HepG2 (cell line): ENCODE results near the gene MIDN. TPM values are rescaled to one million over a fixed set of nuclear protein-coding genes. Genes with fewer than 3 reads are reported as not detected.
A peak's percentile ranks its signal among the peaks of the same experiment; 100 is the strongest.

Source experiments
- ASH2L ChIP-seq: fragments of 300-600, 200-600 bp; sonication (generic); IDR thresholded peaks from 2 replicates; pipeline ENCODE4 v1.7.0; 2017; ENCODE audit warnings: low read depth, mild to moderate bottlenecking, moderate library complexity, mixed read lengths, low read length; ENCODE audit not compliant: insufficient read length
- EEA1 ChIP-seq: sonication (generic); formaldehyde crosslinking; IDR thresholded peaks from 2 replicates; pipeline ENCODE4 v1.5.1; 2020; ENCODE audit warnings: mild to moderate bottlenecking, missing genetic modification reagents, borderline replicate concordance
- ETV6 ChIP-seq: sonication (generic); formaldehyde crosslinking; conservative IDR thresholded peaks from 2 replicates; pipeline ENCODE4 v1.4.0; 2020; ENCODE audit warnings: missing genetic modification reagents
- FOXO1 ChIP-seq: sonication (generic); formaldehyde crosslinking; IDR thresholded peaks from 2 replicates; pipeline ENCODE4 v1.4.0; 2020; ENCODE audit warnings: missing genetic modification reagents
- GFI1 ChIP-seq: sonication (generic); formaldehyde crosslinking; IDR thresholded peaks from 2 replicates; pipeline ENCODE4 v1.5.0; 2020; ENCODE audit warnings: missing genetic modification reagents, mild to moderate bottlenecking, borderline replicate concordance
- IKZF1 ChIP-seq: fragments of 450-650 bp; IDR thresholded peaks from 2 replicates; pipeline ENCODE4 v1.7.1; 2016
- KLF6 ChIP-seq: IDR thresholded peaks from 2 replicates; pipeline ENCODE4 v1.8.0; 2016; ENCODE audit warnings: missing biosample characterization, missing genetic modification reagents
- MIER3 ChIP-seq: IDR thresholded peaks from 2 replicates; pipeline ENCODE4 v1.6.1; 2016; ENCODE audit warnings: missing compliant biosample characterization, borderline replicate concordance
- NBN ChIP-seq: fragments of 450-650 bp; conservative IDR thresholded peaks from 2 replicates; pipeline ENCODE4 v1.6.1; 2017
- NFRKB ChIP-seq: fragments of 450-650 bp; IDR thresholded peaks from 2 replicates; pipeline ENCODE4 v1.6.1; 2017
- PREB ChIP-seq: sonication (generic); formaldehyde crosslinking; IDR thresholded peaks from 2 replicates; pipeline ENCODE4 v1.4.0; 2020; ENCODE audit warnings: missing genetic modification reagents
- PRMT3 ChIP-seq: sonication (generic); formaldehyde crosslinking; IDR thresholded peaks from 2 replicates; pipeline ENCODE4 v1.8.1; 2022; ENCODE audit warnings: low read depth, mild to moderate bottlenecking, moderate library complexity, missing genetic modification reagents, borderline replicate concordance
- TCF7 ChIP-seq: sonication (generic); IDR thresholded peaks from 2 replicates; pipeline ENCODE4 v1.6.1; 2016; ENCODE audit warnings: antibody characterized with exemption, low read depth
- THAP11 ChIP-seq: IDR thresholded peaks from 2 replicates; pipeline ENCODE4 v1.6.1; 2016; ENCODE audit warnings: missing biosample characterization, missing genetic modification reagents
- TIGD3 ChIP-seq: sonication (generic); formaldehyde crosslinking; IDR thresholded peaks from 2 replicates; pipeline ENCODE4 v1.5.1; 2020; ENCODE audit warnings: mild to moderate bottlenecking, missing genetic modification reagents, borderline replicate concordance
- ZBTB39 ChIP-seq: sonication (generic); formaldehyde crosslinking; IDR thresholded peaks from 2 replicates; pipeline ENCODE4 v1.5.0; 2020; ENCODE audit warnings: missing genetic modification reagents
- ZFP62 ChIP-seq: sonication (generic); formaldehyde crosslinking; IDR thresholded peaks from 2 replicates; pipeline ENCODE4 v1.4.0; 2020; ENCODE audit warnings: missing genetic modification reagents
- ZFP90 ChIP-seq: sonication (generic); formaldehyde crosslinking; IDR thresholded peaks from 2 replicates; pipeline ENCODE4 v1.8.0; 2022; ENCODE audit warnings: missing genetic modification reagents, mild to moderate bottlenecking, inconsistent platforms, borderline replicate concordance
- ZNF432 ChIP-seq: sonication (generic); formaldehyde crosslinking; IDR thresholded peaks from 2 replicates; pipeline ENCODE4 v1.5.0; 2020; ENCODE audit warnings: missing genetic modification reagents, mild to moderate bottlenecking, borderline replicate concordance
- ZNF737 ChIP-seq: sonication (generic); formaldehyde crosslinking; IDR thresholded peaks from 2 replicates; pipeline ENCODE4 v1.5.0; 2020; ENCODE audit warnings: missing genetic modification reagents, mild to moderate bottlenecking, borderline replicate concordance
- polyA plus RNA-seq, 8 experiments: library from polyadenylated mRNA; depleted of rRNA in 3 of 8; stranded (reverse) in 7 of 8; unstranded in 1 of 8; fragments of >200 nt; fragmentation: Illumina TruSeq in 4 of 8; extraction: Trizol in 4 of 8; gene quantifications; 2 replicates each; pipeline versions ENCODE4 v1.2.1 to v1.2.3, GENCODE V29; 2011 to 2016; ENCODE audit warnings: low read depth in 4 of 8, missing spikeins in 1 of 8, mixed read lengths in 1 of 8; ENCODE audit not compliant: insufficient read depth in 1 of 8
- total RNA-seq, 5 experiments: library from RNA; depleted of rRNA; stranded (reverse); fragments of >200 nt; fragmentation: Illumina TruSeq; extraction: Trizol; gene quantifications; 2 replicates each; pipeline ENCODE4 v1.2.3, GENCODE V29; 2016; ENCODE audit warnings: low read depth in 1 of 5
- TF ChIP-seq, protein P1 (sequence below): sonication (generic); formaldehyde crosslinking; IDR thresholded peaks from 2 replicates; pipeline ENCODE4 v1.8.0; 2023; ENCODE audit warnings: mild to moderate bottlenecking, missing genetic modification reagents
- TF ChIP-seq, protein P2 (sequence below): fragments of 450-650 bp; IDR thresholded peaks from 2 replicates; pipeline ENCODE4 v1.6.1; 2017

Gene MIDN
- total and polyA plus RNA-seq, 2 of the 13 experiments (the other 11 are each of a cell fraction or from before 2014, with no cell fraction given) = 8.4 to 18.0 TPM

GRCh38 chr19:1260749-1261537, 12.6 kb downstream of the MIDN start (continued):
- TF ChIP-seq ASH2L = no peak
- TF ChIP-seq NBN = no peak
- no peak for TF ChIP-seq TCF7
- no peak for TF ChIP-seq GFI1 (CRISPR knock-in tag)
- TF ChIP-seq PRMT3 (CRISPR knock-in tag) = no peak
- TF ChIP-seq EEA1 (CRISPR knock-in tag) = no peak
- no peak for TF ChIP-seq ZFP62 (CRISPR knock-in tag)
- TF ChIP-seq, protein P1, sequence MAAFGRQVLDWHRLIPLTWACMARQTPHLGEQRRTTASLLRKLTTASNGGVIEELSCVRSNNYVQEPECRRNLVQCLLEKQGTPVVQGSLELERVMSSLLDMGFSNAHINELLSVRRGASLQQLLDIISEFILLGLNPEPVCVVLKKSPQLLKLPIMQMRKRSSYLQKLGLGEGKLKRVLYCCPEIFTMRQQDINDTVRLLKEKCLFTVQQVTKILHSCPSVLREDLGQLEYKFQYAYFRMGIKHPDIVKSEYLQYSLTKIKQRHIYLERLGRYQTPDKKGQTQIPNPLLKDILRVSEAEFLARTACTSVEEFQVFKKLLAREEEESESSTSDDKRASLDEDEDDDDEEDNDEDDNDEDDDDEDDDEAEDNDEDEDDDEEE = no peak
- no peak for TF ChIP-seq NFRKB
- TF ChIP-seq THAP11 (CRISPR knock-in tag) = no peak
- TF ChIP-seq IKZF1 = no peak
- 0 out of 2 replicates have a peak, but pooled peaks have one; percentile 38 for TF ChIP-seq KLF6 (CRISPR knock-in tag)
- TF ChIP-seq, protein P2, sequence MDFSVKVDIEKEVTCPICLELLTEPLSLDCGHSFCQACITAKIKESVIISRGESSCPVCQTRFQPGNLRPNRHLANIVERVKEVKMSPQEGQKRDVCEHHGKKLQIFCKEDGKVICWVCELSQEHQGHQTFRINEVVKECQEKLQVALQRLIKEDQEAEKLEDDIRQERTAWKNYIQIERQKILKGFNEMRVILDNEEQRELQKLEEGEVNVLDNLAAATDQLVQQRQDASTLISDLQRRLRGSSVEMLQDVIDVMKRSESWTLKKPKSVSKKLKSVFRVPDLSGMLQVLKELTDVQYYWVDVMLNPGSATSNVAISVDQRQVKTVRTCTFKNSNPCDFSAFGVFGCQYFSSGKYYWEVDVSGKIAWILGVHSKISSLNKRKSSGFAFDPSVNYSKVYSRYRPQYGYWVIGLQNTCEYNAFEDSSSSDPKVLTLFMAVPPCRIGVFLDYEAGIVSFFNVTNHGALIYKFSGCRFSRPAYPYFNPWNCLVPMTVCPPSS = no peak
- TF ChIP-seq ZNF737 (CRISPR knock-in tag) = no peak
- TF ChIP-seq MIER3 = no peak
- TF ChIP-seq ZBTB39 (CRISPR knock-in tag) = no peak
- TF ChIP-seq ETV6 (CRISPR knock-in tag) = no peak
- no peak for TF ChIP-seq ZNF432
- TF ChIP-seq TIGD3 (CRISPR knock-in tag) = no peak
- no peak for TF ChIP-seq FOXO1 (CRISPR knock-in tag)
- TF ChIP-seq PREB (CRISPR knock-in tag) = no peak
- no peak for TF ChIP-seq ZFP90 (CRISPR knock-in tag)
